Astrocyte of the spinal cord (primary cell): ENCODE results near the gene SOCS3.

Source experiments
- DNase-seq: peaks from one replicate; pipeline ENCODE4 v3.0.0; 2011; ENCODE audit warnings: low read depth, low spot score
- H3K4me3 ChIP-seq: 2 replicates; pipeline ENCODE4 v1.5.1; 2011; ENCODE audit warnings: low read depth, mild to moderate bottlenecking, low read length, moderate library complexity
- CTCF ChIP-seq: IDR thresholded peaks from 2 replicates; pipeline ENCODE4 v1.5.1; 2012; ENCODE audit warnings: low read depth, mild to moderate bottlenecking, low read length, inconsistent platforms
- in situ Hi-C: cut with HindIII; loops from 2 replicates; pipeline ENCODE4 v1.10.0; 2017; ENCODE audit warnings: low sequenced_read_pairs

The SOCS3 gene

DNA sequence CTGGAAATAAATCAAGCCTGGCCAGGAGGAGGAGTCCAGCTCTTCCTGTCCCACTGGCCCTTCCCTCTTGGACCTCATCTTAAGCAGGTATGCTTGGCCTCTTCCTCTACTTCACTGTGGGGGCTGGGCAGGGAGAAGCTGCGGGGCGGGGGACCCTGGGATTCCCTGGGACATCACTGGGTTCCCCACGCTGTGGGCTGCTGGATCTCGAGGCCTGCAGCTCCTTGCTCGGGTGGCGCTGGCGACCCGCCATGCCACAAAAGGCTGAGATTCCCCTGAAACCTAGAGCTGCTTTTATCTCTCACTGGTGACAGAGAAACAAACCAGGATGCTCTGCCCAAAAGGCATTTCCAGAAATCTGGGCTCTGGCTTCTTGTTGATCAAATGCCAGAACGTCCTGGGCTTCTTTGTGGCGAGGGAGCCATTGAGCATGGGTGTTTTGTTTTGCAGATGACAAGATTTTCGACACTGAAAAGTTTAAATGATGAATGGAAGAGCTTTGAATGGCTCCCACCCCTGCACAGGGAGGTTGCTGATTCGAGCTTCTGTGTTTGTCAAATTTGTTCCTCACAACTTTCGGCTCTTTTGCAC lies 10.0 kb upstream of the SOCS3 start:
- H3K4me3 ChIP-seq, result no peak overlapping the region
- DNase-seq, result no peak
- in situ Hi-C loops, result no loop called here
- no peak for TF ChIP-seq CTCF

GRCh38 chr17:78368854-78369495 lies 9.1 kb upstream of the SOCS3 start:
- TF ChIP-seq CTCF, result no peak
- in situ Hi-C loops, result no loop called here
- H3K4me3 ChIP-seq, result no peak overlapping the region
- DNase-seq, result no peak

GRCh38 chr17:78368348-78368747 lies 8.5 kb upstream of the SOCS3 start:
- no peak for DNase-seq

GRCh38 chr17:78367193-78367592 lies 7.3 kb upstream of the SOCS3 start:
- in situ Hi-C loops, result no loop called here
- DNase-seq, result no peak
- H3K4me3 ChIP-seq, result no peak overlapping the region
- no peak for TF ChIP-seq CTCF

More at GRCh38 chr17:78368348-78368747, 8.5 kb upstream of the SOCS3 start:
- TF ChIP-seq CTCF, result no peak
- in situ Hi-C loops, result no loop called here
- H3K4me3 ChIP-seq, result no peak overlapping the region

- peak; percentile 12 for TF ChIP-seq CTCF
- DNase-seq, result peak; percentile 50
- no peak overlapping the region for H3K4me3 ChIP-seq
- in situ Hi-C loops, result no loop called here
Observed at GRCh38 chr17:78366109-78366848, 6.4 kb upstream of the SOCS3 start.

GRCh38 chr17:78365561-78366108 lies 5.8 kb upstream of the SOCS3 start:
- TF ChIP-seq CTCF, result no peak
- DNase-seq, result peak; percentile 81
- no peak overlapping the region for H3K4me3 ChIP-seq
- in situ Hi-C loops, result no loop called here
